Trophoblast cell (in vitro differentiated cells and primary cell): ENCODE results near the gene ALS2CL.

Experiments used
- DNase-seq, 2 donors: peaks; one replicate each; pipeline ENCODE4 v3.0.0-alpha.2; 2016
- H2AFZ ChIP-seq: 2 replicates; pipeline ENCODE4 v1.6.1; 2013; ENCODE audit warnings: low read length, moderate library complexity, mild to moderate bottlenecking; ENCODE audit not compliant: insufficient read depth, poor library complexity
- H2AK5ac ChIP-seq: 2 replicates; pipeline ENCODE4 v1.6.1; 2013; ENCODE audit warnings: mild to moderate bottlenecking, low read length
- H2BK120ac ChIP-seq: 2 replicates; pipeline ENCODE4 v1.6.1; 2013; ENCODE audit warnings: low read length, mild to moderate bottlenecking, moderate library complexity; ENCODE audit not compliant: insufficient read depth, poor library complexity
- H2BK12ac ChIP-seq: 2 replicates; pipeline ENCODE4 v1.6.1; 2013; ENCODE audit warnings: mild to moderate bottlenecking, low read length, moderate library complexity
- H2BK5ac ChIP-seq: 2 replicates; pipeline ENCODE4 v1.6.1; 2013; ENCODE audit warnings: low read length, low read depth, moderate library complexity, mild to moderate bottlenecking; ENCODE audit not compliant: poor library complexity
- H3K14ac ChIP-seq: 2 replicates; pipeline ENCODE4 v1.6.1; 2013; ENCODE audit warnings: mild to moderate bottlenecking, low read length
- H3K18ac ChIP-seq: 2 replicates; pipeline ENCODE4 v1.6.1; 2013; ENCODE audit warnings: mild to moderate bottlenecking, low read length
- H3K23ac ChIP-seq: 2 replicates; pipeline ENCODE4 v1.6.1; 2013; ENCODE audit warnings: low read length
- H3K27ac ChIP-seq: 2 replicates; pipeline ENCODE4 v1.5.1; 2013; ENCODE audit warnings: low read depth, mild to moderate bottlenecking, inconsistent platforms, low read length, moderate library complexity
- H3K27me3 ChIP-seq: 2 replicates; pipeline ENCODE4 v1.6.1; 2013; ENCODE audit warnings: inconsistent platforms, mild to moderate bottlenecking, low read length, moderate library complexity; ENCODE audit not compliant: insufficient read depth
- H3K36me3 ChIP-seq, 2 experiments: 1 replicate in 1 of 2; 2 replicates in 1 of 2; pipeline ENCODE4 v1.6.1; 2013; ENCODE audit warnings: low read length in 2 of 2, mild to moderate bottlenecking in 2 of 2, moderate library complexity in 1 of 2; ENCODE audit not compliant: insufficient read depth in 2 of 2, control insufficient read depth in 1 of 2
- H3K4ac ChIP-seq: 2 replicates; pipeline ENCODE4 v1.6.1; 2013; ENCODE audit warnings: low read depth, mild to moderate bottlenecking, low read length, moderate library complexity
- H3K4me1 ChIP-seq, 2 experiments: 1 replicate in 1 of 2; 2 replicates in 1 of 2; pipeline ENCODE4 v1.6.1; 2013; ENCODE audit warnings: low read length in 2 of 2, mild to moderate bottlenecking in 2 of 2, moderate library complexity in 1 of 2; ENCODE audit not compliant: insufficient read depth in 2 of 2, control insufficient read depth in 1 of 2
- H3K4me2 ChIP-seq: 2 replicates; pipeline ENCODE4 v1.6.1; 2013; ENCODE audit warnings: inconsistent platforms, mild to moderate bottlenecking, low read length, moderate library complexity
- H3K4me3 ChIP-seq: 2 replicates; pipeline ENCODE4 v1.5.1; 2013; ENCODE audit warnings: mild to moderate bottlenecking, low read depth, low read length, inconsistent platforms
- H3K79me1 ChIP-seq: one replicate; pipeline ENCODE4 v1.6.1; 2013; ENCODE audit warnings: low read length
- H3K79me2 ChIP-seq: 2 replicates; pipeline ENCODE4 v1.6.1; 2013; ENCODE audit warnings: low read length, mild to moderate bottlenecking; ENCODE audit not compliant: control insufficient read depth, insufficient read depth, poor library complexity
- H3K9ac ChIP-seq: 2 replicates; pipeline ENCODE4 v1.6.1; 2013; ENCODE audit warnings: mild to moderate bottlenecking, low read length
- H3K9me3 ChIP-seq: 2 replicates; pipeline ENCODE4 v1.6.1; 2013; ENCODE audit warnings: low read depth, mild to moderate bottlenecking, control low read depth, inconsistent platforms, low read length; ENCODE audit not compliant: insufficient read depth
- H4K12ac ChIP-seq: 2 replicates; pipeline ENCODE4 v1.6.1; 2013; ENCODE audit warnings: low read depth, mild to moderate bottlenecking, low read length, moderate library complexity
- H4K8ac ChIP-seq: 2 replicates; pipeline ENCODE4 v1.6.1; 2013; ENCODE audit warnings: low read depth, mild to moderate bottlenecking, low read length, moderate library complexity
- H4K91ac ChIP-seq: one replicate; pipeline ENCODE4 v1.6.1; 2013; ENCODE audit warnings: low read depth, mild to moderate bottlenecking, low read length, moderate library complexity
- WGBS: extraction: QIAGEN DNeasy Blood & Tissue Kit; methylation state at CpG from one replicate; pipeline ENCODE4 v1.1.7; 2013; ENCODE audit warnings: missing lambda C conversion rate; ENCODE audit not compliant: insufficient read length, insufficient coverage; ENCODE audit errors: extremely low coverage; 5-methylcytosine and 5-hydroxymethylcytosine counted together

The ALS2CL gene

DNA sequence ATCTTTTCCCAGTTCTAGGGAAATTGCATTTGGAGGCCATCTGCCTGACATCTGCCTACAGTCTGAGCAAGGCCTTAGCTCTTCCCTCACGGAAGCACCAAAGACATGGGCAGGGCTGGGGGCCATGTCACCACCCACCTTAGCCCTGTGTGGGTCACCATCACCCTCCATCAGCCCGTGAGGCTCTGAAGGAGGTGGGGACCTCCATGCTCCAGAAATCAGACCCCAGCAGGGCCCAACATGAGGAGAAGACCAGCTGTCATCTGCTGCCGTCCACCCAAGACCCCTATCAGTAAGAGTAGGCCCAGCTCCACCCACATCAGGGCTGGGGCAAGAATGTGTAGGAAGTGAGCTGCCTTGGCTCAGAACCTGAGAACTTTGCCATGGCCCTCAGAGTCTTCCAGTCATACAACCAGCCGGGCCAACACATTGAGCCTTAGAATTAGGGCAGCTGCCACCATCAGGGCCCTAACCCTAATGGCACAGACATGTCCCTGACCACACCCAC is 9.6 kb upstream of the ALS2CL start:
- H2AFZ ChIP-seq = no peak overlapping the region
- no peaks in the 10 kb centered on the region for H3K36me3 ChIP-seq
- no peaks in the 10 kb centered on the region for H3K9me3 ChIP-seq
- H3K27me3 ChIP-seq = no peaks in the 10 kb centered on the region
- no peak overlapping the region for H3K18ac ChIP-seq
- no peaks in the 10 kb centered on the region for H3K79me2 ChIP-seq
- no peak overlapping the region for H2BK120ac ChIP-seq
- WGBS = no CpG with 5 or more reads among the region's 4 CpGs
- H3K23ac ChIP-seq = no peak overlapping the region
- H3K79me1 ChIP-seq = peaks cover 4% of the 10 kb centered on the region
- no peak overlapping the region for H4K91ac ChIP-seq
- H3K4me3 ChIP-seq = no peak overlapping the region
- no peak overlapping the region for H3K9ac ChIP-seq
- H3K14ac ChIP-seq = no peak overlapping the region
- H2BK12ac ChIP-seq = no peak overlapping the region
- no peak overlapping the region for H3K4me2 ChIP-seq
- DNase-seq = no peak
- H4K8ac ChIP-seq = no peak overlapping the region
- no peak overlapping the region for H2AK5ac ChIP-seq
- H2BK5ac ChIP-seq = no peak overlapping the region
- H3K4ac ChIP-seq = no peak overlapping the region
- H4K12ac ChIP-seq = no peak overlapping the region
- H3K27ac ChIP-seq = no peak overlapping the region
- peaks cover 17 to 19% of the 10 kb centered on the region in 2 experiments for H3K4me1 ChIP-seq

DNA sequence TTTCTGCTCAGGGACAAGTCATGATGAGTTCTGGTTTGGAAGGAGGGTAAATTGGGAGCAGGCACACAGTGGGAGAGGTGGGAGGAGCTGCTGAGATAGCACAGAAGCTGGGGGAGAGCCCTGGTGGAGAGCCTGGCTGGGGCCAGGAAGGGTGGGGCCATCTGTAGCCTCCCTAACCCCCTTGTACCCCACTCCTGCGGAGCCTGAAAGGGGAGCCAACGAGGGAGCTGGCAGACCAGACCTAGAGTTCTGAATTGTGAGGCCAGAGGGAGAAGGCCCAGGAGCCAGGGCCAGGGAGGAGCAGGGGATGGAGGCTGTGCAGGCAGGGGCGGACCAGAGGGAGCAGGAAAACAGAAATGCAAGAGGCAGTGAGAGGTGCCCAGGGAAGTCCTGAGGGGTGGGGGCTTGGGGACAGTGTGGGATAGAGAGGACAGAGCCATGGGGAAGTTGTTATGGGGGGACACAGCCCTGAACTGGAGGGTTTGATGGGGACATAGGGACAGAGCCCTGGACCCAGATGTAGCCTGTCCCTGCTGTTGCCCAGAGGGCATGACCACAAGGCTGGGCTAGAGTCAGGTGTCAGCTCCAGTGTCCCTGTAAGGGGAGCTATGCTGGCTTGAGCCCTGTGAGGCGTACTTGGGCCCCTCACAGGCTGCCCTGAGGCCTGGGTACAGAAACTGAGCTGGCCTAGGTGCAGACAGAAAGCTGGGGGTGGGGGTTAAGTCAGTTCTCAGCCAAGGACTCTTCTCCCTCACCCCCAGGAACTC is 8.9 kb upstream of the ALS2CL start:
- no peak overlapping the region for H2AFZ ChIP-seq
- no peak overlapping the region for H2BK120ac ChIP-seq
- no peak overlapping the region for H3K4me3 ChIP-seq
- no peaks in the 10 kb centered on the region for H3K79me2 ChIP-seq
- no peaks in the 10 kb centered on the region for H3K9me3 ChIP-seq
- no peak overlapping the region for H2AK5ac ChIP-seq
- no peak overlapping the region for H3K18ac ChIP-seq
- no peak overlapping the region for H3K27ac ChIP-seq
- H3K36me3 ChIP-seq = no peaks in the 10 kb centered on the region
- H4K12ac ChIP-seq = no peak overlapping the region
- H4K91ac ChIP-seq = no peak overlapping the region
- no peaks in the 10 kb centered on the region for H3K27me3 ChIP-seq
- H3K79me1 ChIP-seq = peaks cover 4% of the 10 kb centered on the region
- no peak overlapping the region for H2BK5ac ChIP-seq
- no peak overlapping the region for H2BK12ac ChIP-seq
- H4K8ac ChIP-seq = no peak overlapping the region
- H3K4me1 ChIP-seq = peaks cover 17 to 18% of the 10 kb centered on the region in 2 experiments
- H3K14ac ChIP-seq = no peak overlapping the region
- no peak overlapping the region for H3K9ac ChIP-seq
- no peak overlapping the region for H3K4ac ChIP-seq
- no peak overlapping the region for H3K4me2 ChIP-seq
- no CpG with 5 or more reads among the region's 4 CpGs for WGBS
- H3K23ac ChIP-seq = no peak overlapping the region
- DNase-seq = no peak

DNA sequence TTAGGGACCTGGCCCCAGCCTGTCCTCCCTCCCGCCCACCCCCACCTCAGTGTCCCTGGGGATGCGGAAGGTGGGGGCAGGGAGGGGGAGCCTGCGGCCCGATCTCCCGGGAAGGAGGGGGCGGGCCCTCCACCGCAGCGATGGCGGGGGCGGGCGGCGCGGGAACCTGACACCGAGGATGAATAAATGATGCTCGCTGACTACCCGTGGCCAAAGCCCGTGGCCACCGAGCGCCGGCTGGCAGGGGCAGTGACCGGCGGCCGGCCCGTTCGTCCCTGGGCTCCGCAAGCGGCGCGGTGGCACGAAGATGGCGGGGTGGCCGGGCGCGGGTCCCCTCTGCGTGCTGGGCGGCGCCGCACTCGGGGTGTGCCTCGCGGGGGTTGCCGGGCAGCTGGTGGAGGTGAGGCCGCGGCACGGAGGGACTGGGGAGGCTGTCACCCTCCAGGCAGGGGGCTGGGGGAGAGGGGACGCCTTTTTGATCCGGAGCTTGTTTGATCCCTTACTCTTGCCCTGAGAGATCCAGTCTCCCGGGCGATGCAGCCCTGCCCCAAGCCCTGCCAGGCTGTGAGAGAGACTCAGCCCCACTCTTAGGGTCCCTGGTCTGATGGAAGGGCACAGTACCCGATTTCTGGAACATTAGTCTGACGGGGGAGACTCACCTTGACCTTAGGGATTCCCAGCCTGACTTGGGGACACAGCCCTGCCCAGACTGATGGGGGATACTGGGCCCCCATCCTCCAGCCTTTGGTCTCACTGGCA is 7.9 kb upstream of the ALS2CL start, which contains the start of gene TMIE:
TSS of gene TMIE (plus strand) at position 212 of the 759 bp plus-strand sequence. CDS start at position 308, 96 bp downstream.
- Histone ChIP-seq H3K36me3 (no peaks in the 10 kb centered on the region), H2AFZ (no peak within 1 kb of the TSS), H2BK5ac (no peak within 1 kb of the TSS), H3K4me1 (peaks cover 7 to 12% of the 10 kb centered on the region in 2 experiments), H4K8ac (no peak within 1 kb of the TSS), H3K79me2 (no peaks in the 10 kb centered on the region), H3K9me3 (no peaks in the 10 kb centered on the region), H2BK120ac (no peak within 1 kb of the TSS), H3K23ac (no peak within 1 kb of the TSS), H4K91ac (no peak within 1 kb of the TSS), H3K14ac (no peak within 1 kb of the TSS), H2AK5ac (no peak within 1 kb of the TSS), H2BK12ac (no peak within 1 kb of the TSS), H4K12ac (no peak within 1 kb of the TSS), H3K79me1 (peaks cover under 1% of the 10 kb centered on the region), H3K18ac (no peak within 1 kb of the TSS), H3K27ac (no peak within 1 kb of the TSS), H3K4me2 (no peak within 1 kb of the TSS), H3K4me3 (no peak within 1 kb of the TSS), H3K9ac (no peak within 1 kb of the TSS), H3K4ac (no peak within 1 kb of the TSS), H3K27me3 (no peaks in the 10 kb centered on the region)
- no peak for DNase-seq
- no CpG with 5 or more reads among the region's 51 CpGs for WGBS

DNA sequence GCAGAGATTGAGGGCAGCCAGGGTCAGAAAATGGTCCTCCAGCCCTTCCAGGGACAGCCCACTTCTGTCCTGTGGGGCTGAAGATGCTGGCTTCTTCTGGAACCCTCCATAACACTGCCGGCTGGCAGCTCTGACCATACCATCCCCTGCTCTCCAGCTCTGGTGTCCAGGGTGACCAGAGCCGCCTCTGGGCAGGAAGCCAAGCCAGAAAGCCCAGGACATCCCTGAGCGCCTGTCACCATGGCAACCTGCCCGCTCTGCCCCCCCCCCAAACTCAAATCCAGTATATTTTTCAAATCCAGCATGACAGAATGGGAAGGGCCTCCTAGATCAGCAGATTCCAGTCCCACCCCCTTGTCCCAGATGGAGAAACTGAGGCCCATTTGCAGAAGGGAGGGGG is 7.3 kb upstream of the ALS2CL start:
- H3K4me2 ChIP-seq = no peak overlapping the region
- no peak overlapping the region for H2BK5ac ChIP-seq
- H3K4ac ChIP-seq = no peak overlapping the region
- H3K36me3 ChIP-seq = no peaks in the 10 kb centered on the region
- H3K27me3 ChIP-seq = no peaks in the 10 kb centered on the region
- H3K14ac ChIP-seq = no peak overlapping the region
- no peak overlapping the region for H3K27ac ChIP-seq
- WGBS = no CpG with 5 or more reads among the region's 4 CpGs
- H2BK120ac ChIP-seq = no peak overlapping the region
- no peaks in the 10 kb centered on the region for H3K79me1 ChIP-seq
- H3K79me2 ChIP-seq = no peaks in the 10 kb centered on the region
- no peak overlapping the region for H2AK5ac ChIP-seq
- H4K8ac ChIP-seq = no peak overlapping the region
- DNase-seq = no peak
- H3K9me3 ChIP-seq = no peaks in the 10 kb centered on the region
- H2AFZ ChIP-seq = no peak overlapping the region
- H3K4me1 ChIP-seq = peaks cover 3 to 11% of the 10 kb centered on the region in 2 experiments
- no peak overlapping the region for H3K4me3 ChIP-seq
- H4K91ac ChIP-seq = no peak overlapping the region
- H3K18ac ChIP-seq = no peak overlapping the region
- H3K9ac ChIP-seq = no peak overlapping the region
- no peak overlapping the region for H4K12ac ChIP-seq
- no peak overlapping the region for H2BK12ac ChIP-seq
- H3K23ac ChIP-seq = no peak overlapping the region
